ENCODE results near the gene ADAMTS6.

Gene ADAMTS6

GRCh38 chr5:65209341-65209740 is 272.4 kb downstream of the ADAMTS6 start:
- TF ChIP-seq CTCF (IDR thresholded peaks at IDR 0.05; ENCODE audit: insufficient read depth, low read length, poor library complexity, severe bottlenecking), result no peak
- no peak for TF ChIP-seq EZH2phosphoT487 (conservative IDR thresholded peaks at IDR 0.05; ENCODE audit: low read length)
- H3K27ac ChIP-seq (ENCODE audit: low read depth, low read length), result no peak overlapping the region
- no peaks in the 10 kb centered on the region for H3K9me3 ChIP-seq (ENCODE audit: insufficient read depth, low read length)
- H3K4me3 ChIP-seq (ENCODE audit: insufficient read depth, low read length, poor library complexity, severe bottlenecking), result no peak overlapping the region
- no peak overlapping the region for H3K4me2 ChIP-seq (ENCODE audit: low read depth, low read length, poor library complexity, severe bottlenecking)
- H3K9me2 ChIP-seq (replicated peaks; ENCODE audit: insufficient read depth, low read length), result no peaks in the 10 kb centered on the region
- no peaks in the 10 kb centered on the region for H3K79me2 ChIP-seq (ENCODE audit: insufficient read depth, low read length)
- H3K27me3 ChIP-seq (ENCODE audit: low read length), result no peaks in the 10 kb centered on the region
- H3K36me3 ChIP-seq (ENCODE audit: low read length), result no peaks in the 10 kb centered on the region
- H4K20me1 ChIP-seq (ENCODE audit: low read depth, low read length), result no peaks in the 10 kb centered on the region
- no peak overlapping the region for H2AFZ ChIP-seq (ENCODE audit: low read depth, low read length, severe bottlenecking)
- H3K9ac ChIP-seq (ENCODE audit: low read length), result no peak overlapping the region
- H3F3A ChIP-seq (ENCODE audit: insufficient read depth), result no peaks in the 10 kb centered on the region

- H3K27ac ChIP-seq (ENCODE audit: low read depth, low read length), result no peak overlapping the region
- no peak overlapping the region for H2AFZ ChIP-seq (ENCODE audit: low read depth, low read length, severe bottlenecking)
- H3K9me2 ChIP-seq (replicated peaks; ENCODE audit: insufficient read depth, low read length), result no peaks in the 10 kb centered on the region
- H3K79me2 ChIP-seq (ENCODE audit: insufficient read depth, low read length), result no peaks in the 10 kb centered on the region
- H4K20me1 ChIP-seq (ENCODE audit: low read depth, low read length), result no peaks in the 10 kb centered on the region
- no peak overlapping the region for H3K4me2 ChIP-seq (ENCODE audit: low read depth, low read length, poor library complexity, severe bottlenecking)
- H3K27me3 ChIP-seq (ENCODE audit: low read length), result no peaks in the 10 kb centered on the region
- H3K36me3 ChIP-seq (ENCODE audit: low read length), result no peaks in the 10 kb centered on the region
- no peaks in the 10 kb centered on the region for H3K9me3 ChIP-seq (ENCODE audit: insufficient read depth, low read length)
- H3F3A ChIP-seq (ENCODE audit: insufficient read depth), result no peaks in the 10 kb centered on the region
- H3K9ac ChIP-seq (ENCODE audit: low read length), result no peak overlapping the region
- TF ChIP-seq CTCF (IDR thresholded peaks at IDR 0.05; ENCODE audit: insufficient read depth, low read length, poor library complexity, severe bottlenecking) (no peak), EZH2phosphoT487 (conservative IDR thresholded peaks at IDR 0.05; ENCODE audit: low read length) (no peak)
- H3K4me3 ChIP-seq (ENCODE audit: insufficient read depth, low read length, poor library complexity, severe bottlenecking), result no peak overlapping the region
Measured at GRCh38 chr5:65204966-65205365, 276.8 kb downstream of the ADAMTS6 start.

GRCh38 chr5:65203746-65204145 is 278.0 kb downstream of the ADAMTS6 start:
- Histone ChIP-seq H3K36me3 (ENCODE audit: low read length) (no peaks in the 10 kb centered on the region), H3K9me2 (replicated peaks; ENCODE audit: insufficient read depth, low read length) (no peaks in the 10 kb centered on the region), H3K4me3 (ENCODE audit: insufficient read depth, low read length, poor library complexity, severe bottlenecking) (no peak overlapping the region), H4K20me1 (ENCODE audit: low read depth, low read length) (no peaks in the 10 kb centered on the region), H3K4me2 (ENCODE audit: low read depth, low read length, poor library complexity, severe bottlenecking) (no peak overlapping the region), H3K9ac (ENCODE audit: low read length) (no peak overlapping the region), H3K27ac (ENCODE audit: low read depth, low read length) (no peak overlapping the region), H3K9me3 (ENCODE audit: insufficient read depth, low read length) (no peaks in the 10 kb centered on the region), H3K79me2 (ENCODE audit: insufficient read depth, low read length) (no peaks in the 10 kb centered on the region), H3F3A (ENCODE audit: insufficient read depth) (no peaks in the 10 kb centered on the region), H2AFZ (ENCODE audit: low read depth, low read length, severe bottlenecking) (no peak overlapping the region), H3K27me3 (ENCODE audit: low read length) (no peaks in the 10 kb centered on the region)
- no peak for TF ChIP-seq EZH2phosphoT487 (conservative IDR thresholded peaks at IDR 0.05; ENCODE audit: low read length)

- Histone ChIP-seq H3K79me2 (ENCODE audit: insufficient read depth, low read length) (no peaks in the 10 kb centered on the region), H3F3A (ENCODE audit: insufficient read depth) (no peaks in the 10 kb centered on the region), H3K9me3 (ENCODE audit: insufficient read depth, low read length) (no peaks in the 10 kb centered on the region), H3K9me2 (replicated peaks; ENCODE audit: insufficient read depth, low read length) (no peaks in the 10 kb centered on the region), H4K20me1 (ENCODE audit: low read depth, low read length) (no peaks in the 10 kb centered on the region), H3K9ac (ENCODE audit: low read length) (no peak overlapping the region), H3K4me3 (ENCODE audit: insufficient read depth, low read length, poor library complexity, severe bottlenecking) (no peak overlapping the region), H3K36me3 (ENCODE audit: low read length) (no peaks in the 10 kb centered on the region), H3K27ac (ENCODE audit: low read depth, low read length) (no peak overlapping the region), H3K4me2 (ENCODE audit: low read depth, low read length, poor library complexity, severe bottlenecking) (no peak overlapping the region), H2AFZ (ENCODE audit: low read depth, low read length, severe bottlenecking) (no peak overlapping the region), H3K27me3 (ENCODE audit: low read length) (no peaks in the 10 kb centered on the region)
- no peak for TF ChIP-seq CTCF (IDR thresholded peaks at IDR 0.05; ENCODE audit: insufficient read depth, low read length, poor library complexity, severe bottlenecking)
- no peak for TF ChIP-seq EZH2phosphoT487 (conservative IDR thresholded peaks at IDR 0.05; ENCODE audit: low read length)
Measured at GRCh38 chr5:65199993-65200675, 281.6 kb downstream of the ADAMTS6 start.

Data from SU-DHL-6 (cell line).